HEK293 (cell line): ENCODE results near the gene SNX5.

Experiments
- FEZF1 ChIP-seq: fragments of 450-650 bp; formaldehyde crosslinking; IDR thresholded peaks from 2 replicates; pipeline ENCODE4 v1.5.1; 2016; ENCODE audit warnings: missing biosample characterization, missing genetic modification characterization
- HOXA7 ChIP-seq: sonication (generic); formaldehyde crosslinking; IDR thresholded peaks from 2 replicates; pipeline ENCODE4 v1.8.1; 2022; ENCODE audit warnings: missing genetic modification reagents, borderline replicate concordance
- KLF1 ChIP-seq: fragments of 450-650 bp; formaldehyde crosslinking; IDR thresholded peaks from 2 replicates; pipeline ENCODE4 v1.5.1; 2016; ENCODE audit warnings: missing biosample characterization, missing genetic modification characterization
- KLF7 ChIP-seq: fragments of 450-650 bp; formaldehyde crosslinking; IDR thresholded peaks from 2 replicates; pipeline ENCODE4 v1.5.1; 2016; ENCODE audit warnings: missing biosample characterization, missing genetic modification characterization, borderline replicate concordance
- MYNN ChIP-seq: fragments of 450-650 bp; formaldehyde crosslinking; IDR thresholded peaks from 2 replicates; pipeline ENCODE4 v1.5.1; 2016; ENCODE audit warnings: missing biosample characterization, missing genetic modification characterization, borderline replicate concordance
- SALL2 ChIP-seq: fragments of 450-650 bp; formaldehyde crosslinking; IDR thresholded peaks from 2 replicates; pipeline ENCODE4 v1.5.0; 2017; ENCODE audit warnings: missing biosample characterization, mild to moderate bottlenecking, missing genetic modification characterization, borderline replicate concordance
- SP2 ChIP-seq: fragments of 450-650 bp; formaldehyde crosslinking; IDR thresholded peaks from 2 replicates; pipeline ENCODE4 v1.5.1; 2016; ENCODE audit warnings: missing biosample characterization, missing genetic modification characterization
- TSHZ1 ChIP-seq: fragments of 450-650 bp; formaldehyde crosslinking; IDR thresholded peaks from 2 replicates; pipeline ENCODE4 v1.5.1; 2016; ENCODE audit warnings: missing biosample characterization, missing genetic modification characterization, borderline replicate concordance
- ZEB2 ChIP-seq: fragments of 450-650 bp; formaldehyde crosslinking; IDR thresholded peaks from 2 replicates; pipeline ENCODE4 v1.5.1; 2016; ENCODE audit warnings: missing biosample characterization, missing genetic modification characterization
- ZFP37 ChIP-seq: fragments of 450-650 bp; formaldehyde crosslinking; IDR thresholded peaks from 2 replicates; pipeline ENCODE4 v1.5.1; 2016; ENCODE audit warnings: missing biosample characterization, missing genetic modification characterization
- ZNF132 ChIP-seq: fragments of 450-650 bp; formaldehyde crosslinking; IDR thresholded peaks from 2 replicates; pipeline ENCODE4 v1.5.1; 2017; ENCODE audit warnings: missing biosample characterization, missing genetic modification characterization, borderline replicate concordance
- ZNF202 ChIP-seq: fragments of 450-650 bp; formaldehyde crosslinking; IDR thresholded peaks from 2 replicates; pipeline ENCODE4 v1.5.1; 2016; ENCODE audit warnings: missing biosample characterization, missing genetic modification characterization, borderline replicate concordance
- ZNF214 ChIP-seq: fragments of 450-650 bp; formaldehyde crosslinking; IDR thresholded peaks from 2 replicates; pipeline ENCODE4 v1.5.1; 2017; ENCODE audit warnings: missing biosample characterization, mild to moderate bottlenecking, missing genetic modification characterization, borderline replicate concordance
- ZNF302 ChIP-seq: fragments of 450-650 bp; formaldehyde crosslinking; IDR thresholded peaks from 2 replicates; pipeline ENCODE4 v1.5.1; 2016; ENCODE audit warnings: missing biosample characterization, missing genetic modification characterization, low read depth
- ZNF335 ChIP-seq: fragments of 450-650 bp; formaldehyde crosslinking; conservative IDR thresholded peaks from 2 replicates; pipeline ENCODE4 v1.5.1; 2016; ENCODE audit warnings: missing biosample characterization, missing genetic modification characterization
- ZNF341 ChIP-seq: fragments of 450-650 bp; formaldehyde crosslinking; IDR thresholded peaks from 2 replicates; pipeline ENCODE4; 2016; ENCODE audit warnings: low read depth, missing biosample characterization, missing genetic modification characterization
- ZNF350 ChIP-seq: fragments of 450-650 bp; formaldehyde crosslinking; IDR thresholded peaks from 2 replicates; pipeline ENCODE4 v1.5.0; 2017; ENCODE audit warnings: missing biosample characterization, mild to moderate bottlenecking, missing genetic modification characterization
- ZNF354C ChIP-seq: fragments of 450-650 bp; formaldehyde crosslinking; IDR thresholded peaks from 2 replicates; pipeline ENCODE4 v1.5.1; 2016; ENCODE audit warnings: missing biosample characterization, missing genetic modification characterization, low read depth, borderline replicate concordance
- ZNF473 ChIP-seq: fragments of 450-650 bp; formaldehyde crosslinking; IDR thresholded peaks from 2 replicates; pipeline ENCODE4 v1.5.1; 2017; ENCODE audit warnings: missing biosample characterization, missing genetic modification characterization
- ZNF521 ChIP-seq: fragments of 450-650 bp; formaldehyde crosslinking; IDR thresholded peaks from 2 replicates; pipeline ENCODE4 v1.5.1; 2017; ENCODE audit warnings: missing biosample characterization, mild to moderate bottlenecking, missing genetic modification characterization
- ZNF544 ChIP-seq: fragments of 450-650 bp; formaldehyde crosslinking; IDR thresholded peaks from 2 replicates; pipeline ENCODE4 v1.5.0; 2017; ENCODE audit warnings: missing biosample characterization, missing genetic modification characterization
- ZNF560 ChIP-seq: fragments of 450-650 bp; formaldehyde crosslinking; IDR thresholded peaks from 2 replicates; pipeline ENCODE4 v1.5.1; 2017; ENCODE audit warnings: missing biosample characterization, missing genetic modification characterization, borderline replicate concordance
- ZNF623 ChIP-seq: fragments of 450-650 bp; formaldehyde crosslinking; IDR thresholded peaks from 2 replicates; pipeline ENCODE4 v1.5.1; 2016; ENCODE audit warnings: missing biosample characterization, missing genetic modification characterization
- ZNF707 ChIP-seq: fragments of 450-650 bp; formaldehyde crosslinking; IDR thresholded peaks from 2 replicates; pipeline ENCODE4 v1.5.1; 2016; ENCODE audit warnings: missing biosample characterization, missing genetic modification characterization
- ZNF776 ChIP-seq: fragments of 450-650 bp; formaldehyde crosslinking; IDR thresholded peaks from 2 replicates; pipeline ENCODE4 v1.5.0; 2017; ENCODE audit warnings: missing biosample characterization, missing genetic modification characterization, borderline replicate concordance
- ZNF791 ChIP-seq: fragments of 450-650 bp; formaldehyde crosslinking; IDR thresholded peaks from 2 replicates; pipeline ENCODE4 v1.5.1; 2016; ENCODE audit warnings: missing biosample characterization, missing genetic modification characterization
- ZNF837 ChIP-seq: fragments of 450-650 bp; formaldehyde crosslinking; IDR thresholded peaks from 2 replicates; pipeline ENCODE4 v1.5.1; 2016; ENCODE audit warnings: missing biosample characterization, missing genetic modification characterization
- ZNF843 ChIP-seq: fragments of 450-650 bp; formaldehyde crosslinking; IDR thresholded peaks from 2 replicates; pipeline ENCODE4 v1.5.1; 2016; ENCODE audit warnings: missing biosample characterization, missing genetic modification characterization
- ZSCAN16 ChIP-seq: fragments of 450-650 bp; formaldehyde crosslinking; IDR thresholded peaks from 2 replicates; pipeline ENCODE4 v1.5.1; 2016; ENCODE audit warnings: missing biosample characterization, missing genetic modification characterization
- ZSCAN18 ChIP-seq: fragments of 450-650 bp; formaldehyde crosslinking; IDR thresholded peaks from 2 replicates; pipeline ENCODE4 v1.5.1; 2016; ENCODE audit warnings: missing biosample characterization, missing genetic modification characterization
- ZXDB ChIP-seq: fragments of 450-650 bp; formaldehyde crosslinking; IDR thresholded peaks from 2 replicates; pipeline ENCODE4 v1.5.1; 2016; ENCODE audit warnings: missing biosample characterization, missing genetic modification characterization
- TF ChIP-seq, protein P1 (sequence below): fragments of 450-650 bp; formaldehyde crosslinking; IDR thresholded peaks from 2 replicates; pipeline ENCODE4 v1.5.1; 2016; ENCODE audit warnings: missing biosample characterization, missing genetic modification characterization
- TF ChIP-seq, protein P2 (sequence below): fragments of 450-650 bp; formaldehyde crosslinking; IDR thresholded peaks from 2 replicates; pipeline ENCODE4 v1.5.1; 2016; ENCODE audit warnings: missing biosample characterization, missing genetic modification characterization

Gene SNX5

DNA sequence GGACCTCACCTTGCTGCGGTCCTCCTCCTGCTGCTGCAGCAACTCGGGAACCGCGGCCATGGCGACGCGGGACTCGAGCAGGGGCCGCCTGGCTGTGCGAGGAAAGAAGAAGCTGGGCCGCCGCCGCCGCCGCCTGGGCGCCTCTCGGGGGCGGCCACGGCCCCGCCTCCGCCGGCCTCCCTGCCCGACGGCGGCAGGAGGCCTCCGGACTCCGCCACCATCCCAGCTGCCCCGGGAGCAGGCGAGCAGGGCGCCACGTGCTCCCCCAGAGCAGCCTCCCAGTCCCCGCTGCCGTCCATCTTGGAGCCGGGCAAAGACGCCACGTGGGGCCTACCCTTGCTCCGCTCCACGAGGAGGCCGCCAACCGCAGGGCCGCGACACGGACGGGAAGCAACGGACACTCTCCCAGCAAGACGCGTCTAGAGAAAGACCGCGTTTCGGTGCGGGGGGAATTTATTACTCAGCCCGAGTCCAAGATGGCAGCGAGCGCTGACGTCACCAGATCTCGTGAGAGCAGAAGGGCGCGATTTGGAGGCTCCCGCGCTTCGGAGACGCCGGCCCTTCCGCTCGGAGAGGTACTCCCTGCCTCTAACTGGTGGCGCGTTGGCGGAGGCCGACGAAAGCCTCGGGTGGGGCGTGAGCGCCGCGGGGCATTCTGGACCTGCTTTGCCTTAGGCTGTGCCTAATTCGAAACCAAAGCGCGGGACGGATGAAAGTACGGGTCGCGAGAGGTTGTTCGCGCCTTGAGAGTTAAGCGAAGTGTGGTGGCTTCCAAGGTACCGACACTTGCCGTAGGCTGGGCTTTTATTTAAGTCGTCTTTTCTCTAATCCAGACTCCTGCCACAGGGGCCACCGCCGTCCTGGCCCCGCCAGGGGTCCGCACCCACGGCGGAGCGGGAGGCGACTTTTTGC is at the start of gene SNX5, which contains the start of gene MGME1 (continued):
- TF ChIP-seq HOXA7 (CRISPR knock-in tag) (no peak), ZNF335 (peak; percentile 95), ZSCAN18 (no peak), ZNF544 (no peak), ZNF354C (tag by site-specific recombination) (no peak), SALL2 (no peak), ZXDB (tag by site-specific recombination) (peak; percentile 97), ZNF623 (no peak), ZNF707 (tag by site-specific recombination) (no peak), ZNF560 (tag by site-specific recombination) (no peak), ZNF202 (tag by site-specific recombination) (no peak), ZNF776 (no peak), ZNF132 (tag by site-specific recombination) (no peak), ZNF473 (tag by site-specific recombination) (no peak), ZNF837 (tag by site-specific recombination) (no peak), ZEB2 (tag by site-specific recombination) (peak; percentile 90), KLF1 (tag by site-specific recombination) (no peak), SP2 (tag by site-specific recombination) (peak; percentile 64), FEZF1 (tag by site-specific recombination) (no peak), TSHZ1 (tag by site-specific recombination) (no peak), ZNF302 (tag by site-specific recombination) (no peak), MYNN (tag by site-specific recombination) (no peak), ZNF791 (tag by site-specific recombination) (no peak), ZNF843 (tag by site-specific recombination) (no peak), ZSCAN16 (no peak), KLF7 (tag by site-specific recombination) (peak; percentile 68; the same call in 1 of the 2 replicates), ZNF350 (tag by site-specific recombination) (no peak), ZFP37 (tag by site-specific recombination) (no peak), ZNF214 (tag by site-specific recombination) (no peak), ZNF341 (peak; percentile 92), ZNF521 (tag by site-specific recombination) (no peak)
- TF ChIP-seq, protein P1, sequence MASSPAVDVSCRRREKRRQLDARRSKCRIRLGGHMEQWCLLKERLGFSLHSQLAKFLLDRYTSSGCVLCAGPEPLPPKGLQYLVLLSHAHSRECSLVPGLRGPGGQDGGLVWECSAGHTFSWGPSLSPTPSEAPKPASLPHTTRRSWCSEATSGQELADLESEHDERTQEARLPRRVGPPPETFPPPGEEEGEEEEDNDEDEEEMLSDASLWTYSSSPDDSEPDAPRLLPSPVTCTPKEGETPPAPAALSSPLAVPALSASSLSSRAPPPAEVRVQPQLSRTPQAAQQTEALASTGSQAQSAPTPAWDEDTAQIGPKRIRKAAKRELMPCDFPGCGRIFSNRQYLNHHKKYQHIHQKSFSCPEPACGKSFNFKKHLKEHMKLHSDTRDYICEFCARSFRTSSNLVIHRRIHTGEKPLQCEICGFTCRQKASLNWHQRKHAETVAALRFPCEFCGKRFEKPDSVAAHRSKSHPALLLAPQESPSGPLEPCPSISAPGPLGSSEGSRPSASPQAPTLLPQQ (tag by site-specific recombination), result peak; percentile 79
- TF ChIP-seq, protein P2, sequence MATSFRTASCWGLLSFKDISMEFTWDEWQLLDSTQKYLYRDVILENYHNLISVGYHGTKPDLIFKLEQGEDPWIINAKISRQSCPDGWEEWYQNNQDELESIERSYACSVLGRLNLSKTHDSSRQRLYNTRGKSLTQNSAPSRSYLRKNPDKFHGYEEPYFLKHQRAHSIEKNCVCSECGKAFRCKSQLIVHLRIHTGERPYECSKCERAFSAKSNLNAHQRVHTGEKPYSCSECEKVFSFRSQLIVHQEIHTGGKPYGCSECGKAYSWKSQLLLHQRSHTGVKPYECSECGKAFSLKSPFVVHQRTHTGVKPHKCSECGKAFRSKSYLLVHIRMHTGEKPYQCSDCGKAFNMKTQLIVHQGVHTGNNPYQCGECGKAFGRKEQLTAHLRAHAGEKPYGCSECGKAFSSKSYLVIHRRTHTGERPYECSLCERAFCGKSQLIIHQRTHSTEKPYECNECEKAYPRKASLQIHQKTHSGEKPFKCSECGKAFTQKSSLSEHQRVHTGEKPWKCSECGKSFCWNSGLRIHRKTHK, result no peak
